ENCODE data around the gene PPM1G.
"Not testable (repeated sequence)": the region's sequence is repeated elsewhere in the genome, so short reads cannot be mapped to it uniquely, and the experiment has no call there.

PPM1G gene, protein sequence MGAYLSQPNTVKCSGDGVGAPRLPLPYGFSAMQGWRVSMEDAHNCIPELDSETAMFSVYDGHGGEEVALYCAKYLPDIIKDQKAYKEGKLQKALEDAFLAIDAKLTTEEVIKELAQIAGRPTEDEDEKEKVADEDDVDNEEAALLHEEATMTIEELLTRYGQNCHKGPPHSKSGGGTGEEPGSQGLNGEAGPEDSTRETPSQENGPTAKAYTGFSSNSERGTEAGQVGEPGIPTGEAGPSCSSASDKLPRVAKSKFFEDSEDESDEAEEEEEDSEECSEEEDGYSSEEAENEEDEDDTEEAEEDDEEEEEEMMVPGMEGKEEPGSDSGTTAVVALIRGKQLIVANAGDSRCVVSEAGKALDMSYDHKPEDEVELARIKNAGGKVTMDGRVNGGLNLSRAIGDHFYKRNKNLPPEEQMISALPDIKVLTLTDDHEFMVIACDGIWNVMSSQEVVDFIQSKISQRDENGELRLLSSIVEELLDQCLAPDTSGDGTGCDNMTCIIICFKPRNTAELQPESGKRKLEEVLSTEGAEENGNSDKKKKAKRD

DNA sequence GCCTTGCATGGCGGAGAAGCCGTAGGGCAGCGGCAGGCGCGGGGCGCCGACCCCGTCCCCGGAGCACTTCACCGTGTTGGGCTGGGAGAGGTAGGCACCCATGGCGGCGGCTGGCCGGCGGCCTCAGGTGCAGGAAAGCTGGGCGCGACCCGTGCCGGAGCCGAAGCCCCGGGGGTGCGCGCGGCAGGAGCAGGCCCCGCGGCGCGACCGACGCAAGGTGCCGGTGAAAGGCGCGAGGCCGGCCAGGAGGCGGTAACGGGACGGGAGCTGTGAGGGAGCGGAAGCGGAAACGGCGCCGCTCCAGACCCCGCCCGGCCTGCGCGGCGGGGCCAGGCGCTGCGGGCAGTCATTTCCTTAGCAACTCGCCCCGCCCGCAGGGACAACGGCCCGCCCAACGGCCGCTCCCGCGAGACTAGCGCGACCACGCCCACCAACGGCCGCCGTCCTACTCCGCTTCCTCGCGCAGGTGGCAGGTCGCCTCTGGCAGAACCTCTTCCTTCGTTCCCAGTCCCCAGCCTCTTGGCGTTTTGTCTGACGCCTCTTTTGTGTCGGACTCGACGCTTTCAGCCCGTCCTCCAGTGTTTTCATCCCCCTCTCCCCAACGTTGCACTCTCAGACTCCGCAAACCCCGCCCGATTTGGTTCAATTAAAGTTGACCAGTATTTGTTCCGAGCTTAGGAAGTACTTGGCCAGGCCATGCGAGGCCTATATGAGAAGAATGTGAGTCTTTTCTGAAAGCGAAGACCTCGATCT lies at the start of gene PPM1G:
Gene PPM1G, minus strand, starts transcription at position 271 of the 753 bp plus-strand sequence. Its CDS starts 169 bp downstream, at position 102.
- DNase-seq, result peak; percentile 96

DNA sequence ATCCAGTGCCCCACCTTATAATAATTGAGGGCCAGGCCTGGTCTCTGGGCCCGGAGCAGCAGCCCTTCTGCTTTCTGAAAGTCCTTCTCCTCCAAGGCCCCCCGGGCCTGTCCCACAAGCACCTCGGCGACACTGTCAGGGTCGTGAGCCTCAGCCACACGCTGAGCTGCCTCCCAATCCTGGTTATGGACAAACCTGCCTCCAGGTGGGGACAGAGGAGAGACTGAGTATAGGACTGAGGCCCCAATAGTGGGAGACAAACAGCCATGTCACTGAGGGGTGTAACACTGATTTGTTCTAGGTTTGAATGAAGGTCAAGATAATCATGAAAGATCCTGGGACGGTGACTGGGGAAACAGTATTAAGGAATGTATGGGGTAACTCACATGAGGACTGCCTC lies 44.6 kb upstream of the PPM1G start:
- no peak for DNase-seq

DNA sequence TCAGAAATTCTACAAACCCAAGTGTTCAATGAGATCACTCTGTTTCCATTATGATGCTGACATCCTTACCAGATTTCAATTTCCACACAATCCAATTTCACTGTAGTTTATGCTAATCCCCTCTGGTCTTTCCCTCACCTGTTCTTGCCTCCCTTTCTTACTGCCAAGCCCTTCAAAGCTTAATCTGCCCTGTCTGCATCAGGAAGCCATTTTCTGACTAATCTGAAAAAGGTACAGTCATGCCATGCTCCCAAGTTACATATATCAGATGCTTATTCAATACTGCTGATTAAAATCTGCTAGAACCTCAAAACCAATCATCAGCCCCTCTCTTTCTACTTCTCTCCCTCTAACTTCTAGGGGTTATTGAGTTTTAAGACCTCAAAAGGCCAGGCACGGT lies 41.7 kb upstream of the PPM1G start:
- no peak for DNase-seq

GRCh38 chr2:27448381-27448780 lies 39.0 kb upstream of the PPM1G start:
- no peak for DNase-seq

DNA sequence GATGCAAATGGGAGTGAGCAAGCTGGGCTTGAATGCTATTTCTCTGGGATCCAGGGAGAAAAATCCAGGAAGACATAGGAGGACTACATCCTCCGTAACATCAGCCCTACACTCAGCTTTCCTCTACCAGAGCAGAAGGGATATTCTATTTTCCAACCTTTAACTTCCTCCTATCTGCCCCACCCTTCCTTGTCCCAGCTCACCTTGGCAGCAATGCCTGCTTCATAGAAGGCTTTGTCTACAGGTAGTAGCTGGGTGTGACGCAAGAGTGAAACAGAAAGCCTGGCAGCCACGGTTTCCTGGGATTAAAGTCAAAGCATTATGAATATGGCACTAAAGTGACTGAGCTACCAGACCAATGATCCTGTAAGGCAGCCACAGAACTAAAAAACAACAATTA lies 36.7 kb upstream of the PPM1G start:
- DNase-seq, result no peak

DNA sequence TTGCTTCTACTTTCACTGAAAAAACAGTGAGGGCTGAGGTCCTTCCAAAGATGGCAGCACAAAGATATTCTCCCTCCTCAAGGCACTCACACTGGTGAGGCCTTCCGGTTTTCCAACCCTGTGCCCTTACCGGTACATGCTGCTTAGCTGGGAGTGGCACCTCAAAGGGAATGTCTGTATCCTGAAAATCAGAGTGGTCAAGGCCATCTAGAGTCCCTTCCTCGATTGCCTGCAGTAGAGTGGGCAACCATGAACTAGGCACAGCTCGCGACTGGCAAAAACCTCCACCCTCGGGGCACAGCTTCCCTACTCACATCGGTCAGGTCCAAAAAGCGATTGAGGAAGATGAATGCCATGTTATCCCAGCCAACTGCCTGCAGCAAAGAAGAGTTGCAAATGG lies 36.2 kb upstream of the PPM1G start:
- DNase-seq, result no peak

GRCh38 chr2:27445155-27445554 lies 35.8 kb upstream of the PPM1G start:
- no peak for DNase-seq

- no peak for DNase-seq
Observed at GRCh38 chr2:27442920-27443282, 33.5 kb upstream of the PPM1G start.

GRCh38 chr2:27441958-27442919 lies 32.8 kb upstream of the PPM1G start, which contains the start of gene KRTCAP3:
Gene KRTCAP3, plus strand, starts transcription at chr2:27442381. Its CDS starts 32 bp downstream, at chr2:27442413.
- DNase-seq, result peak; percentile 35

- DNase-seq, result no peak
Observed at GRCh38 chr2:27441226-27441926, 32.0 kb upstream of the PPM1G start.

- no peak for DNase-seq
Observed at GRCh38 chr2:27435628-27436027, 26.2 kb upstream of the PPM1G start.

- DNase-seq, result no peak
Observed at GRCh38 chr2:27431395-27431794, 22.0 kb upstream of the PPM1G start.

- peak; percentile 65 for DNase-seq
Observed at GRCh38 chr2:27428978-27429541, 19.7 kb upstream of the PPM1G start.

DNA sequence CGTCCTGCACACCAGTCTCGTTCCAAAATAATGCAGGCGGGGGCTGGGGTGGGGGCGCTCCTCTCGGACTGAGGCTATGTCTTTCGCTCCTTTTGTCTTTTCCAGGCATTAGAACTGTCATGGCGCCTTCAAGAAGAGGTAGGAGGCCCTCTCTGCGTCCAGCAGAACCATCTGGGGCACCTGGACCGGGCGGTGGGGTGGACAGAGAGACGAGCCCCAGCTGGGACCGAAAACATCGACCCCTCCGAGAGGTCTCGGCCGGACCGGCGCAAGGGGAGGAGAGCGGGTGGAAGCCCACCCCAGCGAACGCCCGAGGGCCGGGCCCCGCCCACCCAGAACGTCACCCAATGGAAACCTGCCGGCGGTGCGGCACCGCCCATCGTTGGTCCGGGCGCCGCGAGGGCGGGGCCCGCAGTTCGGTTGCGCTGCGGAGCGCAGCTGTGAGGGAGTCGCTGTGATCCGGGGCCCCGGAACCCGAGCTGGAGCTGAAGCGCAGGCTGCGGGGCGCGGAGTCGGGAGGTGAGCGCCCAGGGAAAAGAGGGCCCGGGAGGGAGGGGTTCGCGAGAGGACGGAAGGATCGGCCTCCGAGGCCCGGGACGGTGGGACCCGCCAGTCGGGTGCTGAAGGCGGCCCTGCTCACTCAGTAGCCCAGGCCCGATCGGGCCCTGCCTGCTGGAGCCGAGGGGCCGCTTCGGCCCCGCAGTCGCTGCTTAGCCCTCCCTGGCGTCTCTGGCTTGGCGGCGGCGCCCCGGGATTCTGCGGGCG lies 19.0 kb upstream of the PPM1G start, which contains the start of gene NRBP1:
Gene NRBP1, plus strand, starts transcription at position 419 of the 765 bp plus-strand sequence. CDS start 4,643 bp downstream, outside the sequence.
- peak; percentile 88 for DNase-seq

DNA sequence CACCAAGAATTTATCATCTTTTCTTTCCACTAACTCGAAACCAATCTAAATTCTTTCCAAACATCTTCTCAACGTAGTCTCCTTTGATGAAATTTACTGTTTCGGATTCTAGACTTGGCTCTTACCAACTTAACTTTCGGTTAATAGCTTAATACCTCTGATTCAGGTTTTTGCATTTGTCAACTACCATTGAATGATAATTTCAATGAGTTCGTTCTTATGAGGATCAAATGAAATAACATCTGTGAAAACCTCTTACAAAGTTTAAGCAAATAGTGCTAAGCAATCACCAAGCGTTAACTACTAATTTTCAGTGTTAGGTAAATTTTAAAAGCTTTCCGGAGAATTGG lies 18.4 kb upstream of the PPM1G start:
- no peak for DNase-seq

DNA sequence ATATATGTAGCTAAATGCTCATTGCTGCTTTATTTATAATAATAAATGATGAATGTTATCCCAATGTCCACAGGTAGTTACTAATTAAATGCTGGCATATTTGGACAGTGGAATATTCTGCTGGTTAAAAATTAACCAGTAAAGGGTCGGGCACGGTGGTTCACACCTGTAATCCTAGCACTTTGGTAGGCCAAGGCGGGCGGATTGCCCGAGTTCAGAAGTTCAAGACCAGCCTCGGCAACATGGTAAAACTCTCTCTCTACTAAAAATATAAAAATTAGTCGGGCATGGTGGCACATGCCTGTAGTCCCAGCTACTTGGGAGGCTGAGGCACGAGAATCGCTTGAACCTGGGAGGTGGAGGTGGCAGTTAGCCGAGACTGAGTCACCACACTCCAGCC lies 15.6 kb upstream of the PPM1G start:
- not testable (repeated sequence) for DNase-seq

DNA sequence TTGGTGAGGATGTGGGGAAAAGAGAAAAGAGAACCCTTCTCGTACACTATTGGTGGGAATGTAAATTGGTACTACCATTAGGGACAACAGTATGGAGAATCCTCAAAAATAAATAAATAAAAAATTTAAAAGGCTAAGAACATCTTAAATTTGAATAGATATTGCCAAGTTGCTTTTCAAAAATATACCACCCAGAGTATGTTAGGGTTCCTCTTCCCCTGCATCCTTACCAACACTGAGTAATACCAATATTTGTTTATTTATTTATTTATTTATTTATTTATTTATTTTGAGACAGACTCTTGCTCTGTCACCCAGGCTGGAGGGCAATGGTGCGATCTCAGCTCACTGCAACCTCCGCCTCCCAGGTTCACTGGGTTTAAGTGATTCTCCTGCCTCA lies 13.6 kb upstream of the PPM1G start:
- DNase-seq, result no peak

- no peak for DNase-seq
Observed at GRCh38 chr2:27421660-27422250, 12.4 kb upstream of the PPM1G start.

DNA sequence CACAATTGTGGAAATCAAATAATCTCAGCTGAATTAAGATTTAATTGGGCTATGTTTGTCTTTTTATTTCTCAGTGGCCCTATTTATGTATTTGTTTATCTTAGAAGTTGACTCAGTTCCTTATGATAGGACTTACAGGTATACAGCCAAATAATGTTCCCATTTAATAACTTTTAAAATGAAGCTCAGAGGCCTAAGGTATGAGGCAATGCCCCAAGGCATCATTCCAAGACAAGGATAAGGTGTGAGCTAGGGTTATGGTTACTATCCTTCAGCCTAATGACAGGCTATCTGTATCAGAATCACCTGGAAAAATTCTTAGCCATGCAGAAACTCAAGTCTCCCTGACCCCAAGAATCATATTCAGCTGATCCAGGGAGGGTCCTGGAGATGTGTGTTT lies 11.6 kb upstream of the PPM1G start:
- DNase-seq, result no peak

- DNase-seq, result no peak
Observed at GRCh38 chr2:27416151-27416550, 6.8 kb upstream of the PPM1G start.

All from activated gamma-delta T cell treated with Interleukin-2 at 50 U/mL for 16 hours (primary cell).